GM23338 (cell line): Measurements from ENCODE around the gene SENP5. TPM values are rescaled to one million over a fixed set of nuclear protein-coding genes. Genes with fewer than 3 reads are reported as not detected.

Source experiments
- ATAC-seq: fragments of 200-7000 bp; cut with Tn5 transposase; 3 replicates; pipeline ENCODE4 v1.9.1; 2020
- DNase-seq: peaks from one replicate; pipeline ENCODE4 v3.0.0-alpha.2; 2015; ENCODE audit warnings: low spot score
- H2AFZ ChIP-seq: fragments of 200-600 bp; sonication (generic); 2 replicates; pipeline ENCODE4 v1.8.0; 2016; ENCODE audit warnings: antibody characterized with exemption, mild to moderate bottlenecking, moderate library complexity
- H3F3A ChIP-seq: fragments of 200-600 bp; sonication (generic); replicated peaks from 2 replicates; pipeline ENCODE4 v1.8.0; 2017; ENCODE audit warnings: antibody characterized with exemption, mixed run types, low read depth
- H3K27ac ChIP-seq: fragments of 200-600 bp; sonication (generic); 2 replicates; pipeline ENCODE4 v1.6.1; 2016; ENCODE audit warnings: low read depth
- H3K27me3 ChIP-seq: fragments of 200-600 bp; sonication (generic); 2 replicates; pipeline ENCODE4 v1.8.0; 2016; ENCODE audit warnings: mild to moderate bottlenecking, mixed run types, moderate library complexity; ENCODE audit not compliant: insufficient read depth
- H3K36me3 ChIP-seq: fragments of 200-600 bp; sonication (generic); 2 replicates; pipeline ENCODE4 v1.8.0; 2016; ENCODE audit warnings: mild to moderate bottlenecking; ENCODE audit not compliant: insufficient read depth
- H3K4me1 ChIP-seq: fragments of 200-600 bp; sonication (generic); 2 replicates; pipeline ENCODE4 v1.8.0; 2016; ENCODE audit warnings: mild to moderate bottlenecking, moderate library complexity; ENCODE audit not compliant: insufficient read depth
- H3K4me2 ChIP-seq: fragments of 200-600 bp; sonication (generic); 2 replicates; pipeline ENCODE4 v1.7.1; 2017; ENCODE audit warnings: mixed run types
- H3K4me3 ChIP-seq: fragments of 200-600 bp; sonication (generic); 2 replicates; pipeline ENCODE4 v1.6.1; 2016; ENCODE audit warnings: mixed run types
- H3K79me2 ChIP-seq: fragments of 200-600 bp; sonication (generic); replicated peaks from 2 replicates; pipeline ENCODE4 v1.8.0; 2017; ENCODE audit warnings: mild to moderate bottlenecking; ENCODE audit not compliant: insufficient read depth
- H3K9me2 ChIP-seq: fragments of 200-600 bp; sonication (generic); 2 replicates; pipeline ENCODE4 v1.8.0; 2017; ENCODE audit not compliant: insufficient read depth
- H4K20me1 ChIP-seq: fragments of 200-600 bp; sonication (generic); replicated peaks from 2 replicates; pipeline ENCODE4 v1.8.0; 2017; ENCODE audit warnings: mild to moderate bottlenecking; ENCODE audit not compliant: insufficient read depth
- H3K27ac Mint-ChIP-seq: 2 replicates; pipeline ENCODE4 v1.8.0; 2020; ENCODE audit warnings: inconsistent platforms, mild to moderate bottlenecking, moderate library complexity, mixed read lengths
- H3K27me3 Mint-ChIP-seq: 3 replicates; pipeline ENCODE4 v1.8.0; 2022; ENCODE audit warnings: low read depth, mild to moderate bottlenecking, moderate library complexity, mixed read lengths, inconsistent platforms; ENCODE audit not compliant: insufficient read depth, poor library complexity
- H3K36me3 Mint-ChIP-seq: 3 replicates; pipeline ENCODE4 v1.8.0; 2021; ENCODE audit warnings: low read depth, mild to moderate bottlenecking, inconsistent platforms, moderate library complexity, mixed read lengths
- H3K4me1 Mint-ChIP-seq: 3 replicates; pipeline ENCODE4 v1.8.0; 2020; ENCODE audit warnings: mild to moderate bottlenecking, inconsistent platforms, mixed read lengths
- H3K4me3 Mint-ChIP-seq: 3 replicates; pipeline ENCODE4 v1.8.0; 2021; ENCODE audit warnings: moderate library complexity, mild to moderate bottlenecking, inconsistent platforms, mixed read lengths
- H3K9me3 Mint-ChIP-seq: 3 replicates; pipeline ENCODE4 v1.8.0; 2020; ENCODE audit warnings: moderate library complexity, mild to moderate bottlenecking, inconsistent platforms, mixed read lengths
- CREB1 ChIP-seq: fragments of 250-450 bp; sonication (Bioruptor Pico); IDR thresholded peaks from 2 replicates; pipeline ENCODE4 v1.5.0; 2020; ENCODE audit warnings: low read depth, mild to moderate bottlenecking, moderate library complexity
- ETS1 ChIP-seq: IDR thresholded peaks from 2 replicates; pipeline ENCODE4 v1.6.1; 2016; ENCODE audit warnings: antibody characterized with exemption
- EZH2 ChIP-seq: fragments of 200-600 bp; sonication (generic); IDR thresholded peaks from one replicate; pipeline ENCODE4 v1.8.0; 2017; ENCODE audit warnings: antibody characterized with exemption, mild to moderate bottlenecking, low read depth; ENCODE audit not compliant: unreplicated experiment
- JUNB ChIP-seq: IDR thresholded peaks from one replicate; pipeline ENCODE4 v1.6.1; 2016; ENCODE audit warnings: antibody characterized with exemption; ENCODE audit not compliant: unreplicated experiment
- NANOG ChIP-seq: IDR thresholded peaks from 2 replicates; pipeline ENCODE4 v1.6.1; 2016; ENCODE audit warnings: antibody characterized with exemption, borderline replicate concordance
- POLR2AphosphoS5 ChIP-seq: IDR thresholded peaks from 2 replicates; pipeline ENCODE4 v1.6.1; 2016; ENCODE audit warnings: antibody characterized with exemption, low read depth
- REST ChIP-seq: IDR thresholded peaks from one replicate; pipeline ENCODE4 v1.6.1; 2018; ENCODE audit warnings: antibody characterized with exemption; ENCODE audit not compliant: unreplicated experiment
- STAT1 ChIP-seq: IDR thresholded peaks from one replicate; pipeline ENCODE4 v1.6.1; 2016; ENCODE audit warnings: antibody characterized with exemption; ENCODE audit not compliant: unreplicated experiment
- ZNF114 ChIP-seq: fragments of 250-450 bp; sonication (Bioruptor Pico); IDR thresholded peaks from 2 replicates; pipeline ENCODE4 v1.5.0; 2020; ENCODE audit warnings: mild to moderate bottlenecking, moderate library complexity
- ZNF331 ChIP-seq: fragments of 250-450 bp; sonication (Bioruptor Pico); IDR thresholded peaks from 2 replicates; pipeline ENCODE4 v1.5.0; 2020; ENCODE audit warnings: low read depth, mild to moderate bottlenecking, moderate library complexity
- ZNF462 ChIP-seq: fragments of 250-450 bp; sonication (Bioruptor Pico); IDR thresholded peaks from 2 replicates; pipeline ENCODE4 v1.5.0; 2020; ENCODE audit warnings: mild to moderate bottlenecking, moderate library complexity
- polyA plus RNA-seq: library from polyadenylated mRNA; unstranded; fragments of >200 nt; fragmentation: Nextera tagmentation; extraction: Ambion mirVana; gene quantifications from 2 replicates; pipeline ENCODE4 v1.2.1, GENCODE V29; 2016
- total RNA-seq: library from RNA; depleted of rRNA; stranded (reverse); fragments of >200 nt; shearing (Covaris generic); gene quantifications from 2 replicates; pipeline ENCODE4 v1.2.3, GENCODE V29; 2014

The SENP5 gene
- total and polyA plus RNA-seq, 2 experiments from 2014 or later: 12.2 to 34.3 TPM

- peaks cover 10% of the 10 kb centered on the region; the same call in 2 of the 3 replicates for H3K4me1 Mint-ChIP-seq
- no peak overlapping the region for H2AFZ ChIP-seq
- H3K36me3 Mint-ChIP-seq: peaks cover 71% of the 10 kb centered on the region
- H3K9me2 ChIP-seq: no peaks in the 10 kb centered on the region
- peaks cover 4% of the 10 kb centered on the region; the same call in 1 of the 2 replicates for H3K4me1 ChIP-seq
- H3K27me3 Mint-ChIP-seq: peaks cover 15% of the 10 kb centered on the region
- H3K9me3 Mint-ChIP-seq: no peaks in the 10 kb centered on the region; the same call in 2 of the 3 replicates
- no peaks in the 10 kb centered on the region for H3K27me3 ChIP-seq
- TF ChIP-seq STAT1 (no peak), POLR2AphosphoS5 (no peak), ZNF114 (no peak), ZNF331 (CRISPR knock-in tag) (no peak), CREB1 (CRISPR knock-in tag) (no peak), REST (no peak), ETS1 (no peak), ZNF462 (CRISPR knock-in tag) (no peak), EZH2 (no peak), JUNB (no peak), NANOG (no peak)
- DNase-seq (no peak), ATAC-seq (no peak)
- H3K4me3 ChIP-seq: no peak overlapping the region
- H3K27ac ChIP-seq: 0 out of 2 replicates have a peak overlapping the region, but pooled peaks have one; percentile 75
- H3K4me2 ChIP-seq: no peak overlapping the region
- peaks cover 21% of the 10 kb centered on the region for H4K20me1 ChIP-seq
- peaks cover 15% of the 10 kb centered on the region for H3F3A ChIP-seq
- peaks cover 53% of the 10 kb centered on the region for H3K36me3 ChIP-seq
- peaks cover 54% of the 10 kb centered on the region for H3K79me2 ChIP-seq
- peak overlapping the region; percentile 81; the same call in 1 of the 2 replicates for H3K27ac Mint-ChIP-seq
- H3K4me3 Mint-ChIP-seq: no peak overlapping the region
Measured at GRCh38 chr3:196938576-196938975, 70.9 kb downstream of the SENP5 start.
